MCF 10A (cell line): Measurements from ENCODE around the gene PDRG1. TPM values are rescaled to one million over a fixed set of nuclear protein-coding genes. Genes with fewer than 3 reads are reported as not detected.

Experiments used
- BruUV-seq: library from RNA; stranded (reverse); fragments of 400-500 nt; replicated peaks from 2 replicates; lab custom pipeline; 2021; lab: Mats Ljungman, UMichigan
- CTCF ChIA-PET: fragments of 300-600 bp; sonication (Branson Sonifier 250); formaldehyde crosslinking; extraction: SDS; loops from one replicate; lab custom pipeline; 2021; ENCODE audit warnings: antibody characterized with exemption, inconsistent platforms; lab: Yijun Ruan, JAX
- POLR2A ChIA-PET: fragments of 300-600, 350-650 bp; sonication (Branson Sonifier 250); formaldehyde crosslinking; extraction: SDS; loops from one replicate; lab custom pipeline; 2020; ENCODE audit warnings: antibody characterized with exemption, inconsistent platforms; lab: Yijun Ruan, JAX
- DNase-seq: peaks from one replicate; pipeline ENCODE4 v3.0.0-alpha.2; 2018; ENCODE audit not compliant: unreplicated experiment
- H3K27ac Mint-ChIP-seq: one replicate; pipeline ENCODE4 v1.8.0; 2022; ENCODE audit warnings: mild to moderate bottlenecking, low read depth, mixed read lengths; ENCODE audit not compliant: unreplicated experiment
- H3K27me3 Mint-ChIP-seq: one replicate; pipeline ENCODE4 v1.8.0; 2022; ENCODE audit warnings: mixed read lengths; ENCODE audit not compliant: insufficient read depth, unreplicated experiment
- H3K36me3 Mint-ChIP-seq: one replicate; pipeline ENCODE4 v1.8.0; 2022; ENCODE audit warnings: mild to moderate bottlenecking, moderate library complexity, mixed read lengths; ENCODE audit not compliant: insufficient read depth, unreplicated experiment
- H3K4me1 Mint-ChIP-seq: one replicate; pipeline ENCODE4 v1.8.0; 2022; ENCODE audit warnings: mixed read lengths; ENCODE audit not compliant: insufficient read depth, unreplicated experiment
- H3K4me3 Mint-ChIP-seq: one replicate; pipeline ENCODE4 v1.8.0; 2022; ENCODE audit warnings: mild to moderate bottlenecking, moderate library complexity, mixed read lengths; ENCODE audit not compliant: unreplicated experiment
- H3K9me3 Mint-ChIP-seq: one replicate; pipeline ENCODE4 v1.8.0; 2022; ENCODE audit warnings: mixed read lengths; ENCODE audit not compliant: unreplicated experiment
- intact Hi-C: fragments of 100-400 bp; cut with micrococcal nuclease; formaldehyde crosslinking; loops from 2 replicates; pipeline ENCODE4 v1.14.1; 2022
- total RNA-seq: library from RNA; stranded (reverse); gene quantifications from 2 replicates; pipeline ENCODE4 v1.2.3, GENCODE V29; 2022
- TF ChIP-seq, protein P1 (sequence below): fragments of 200-600 bp; IDR thresholded peaks from one replicate; pipeline ENCODE4 v1.8.0; 2022; ENCODE audit warnings: antibody characterized with exemption, mild to moderate bottlenecking; ENCODE audit not compliant: unreplicated experiment

Gene PDRG1
- total RNA-seq, 1 experiment from 2014 or later: 16.3 TPM

DNA sequence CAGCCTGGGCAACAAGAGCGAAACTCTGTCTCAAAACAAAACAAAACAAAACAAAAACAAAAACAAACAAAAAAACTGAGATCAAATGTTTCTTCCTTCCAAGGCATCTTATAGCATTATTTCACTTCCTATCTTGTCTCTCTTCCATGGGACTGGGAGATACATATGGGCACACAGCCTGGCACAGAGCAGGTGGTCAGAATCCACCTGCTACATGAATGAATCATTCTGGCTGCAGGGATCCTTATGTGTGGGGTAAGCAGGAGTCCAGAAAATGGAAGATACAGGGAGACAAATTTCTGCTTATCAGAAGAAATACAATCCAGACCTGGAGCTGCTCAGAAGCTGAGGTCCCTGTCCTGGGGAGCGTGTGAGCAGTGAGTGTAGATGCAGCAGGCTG is 40.2 kb upstream of the PDRG1 start:
- intact Hi-C loops: no loop called here

DNA sequence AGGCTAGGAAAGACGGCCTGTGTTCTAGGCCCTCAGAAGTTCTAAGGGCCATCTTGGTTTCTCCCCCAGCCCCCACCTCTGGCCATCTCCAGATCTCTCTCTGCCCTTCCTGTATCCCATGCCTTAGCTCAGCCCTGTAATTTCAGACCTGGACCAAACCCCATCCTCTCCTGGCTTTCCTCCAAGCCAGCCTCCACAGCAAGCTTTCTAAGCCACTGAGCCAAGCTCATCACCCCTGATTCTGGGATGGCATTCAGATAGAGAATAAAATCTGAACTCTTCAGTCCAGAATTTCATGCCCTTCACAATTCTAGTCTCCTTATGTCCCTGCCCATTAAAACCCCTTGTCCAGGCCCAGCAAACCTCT is 39.5 kb upstream of the PDRG1 start:
- H3K4me1 Mint-ChIP-seq: no peaks in the 10 kb centered on the region
- H3K27ac Mint-ChIP-seq: no peak overlapping the region
- H3K27me3 Mint-ChIP-seq: peaks cover 42% of the 10 kb centered on the region
- intact Hi-C loops: no loop called here
- BruUV-seq: no TSS peak
- H3K9me3 Mint-ChIP-seq: no peaks in the 10 kb centered on the region
- TF ChIP-seq, protein P1, sequence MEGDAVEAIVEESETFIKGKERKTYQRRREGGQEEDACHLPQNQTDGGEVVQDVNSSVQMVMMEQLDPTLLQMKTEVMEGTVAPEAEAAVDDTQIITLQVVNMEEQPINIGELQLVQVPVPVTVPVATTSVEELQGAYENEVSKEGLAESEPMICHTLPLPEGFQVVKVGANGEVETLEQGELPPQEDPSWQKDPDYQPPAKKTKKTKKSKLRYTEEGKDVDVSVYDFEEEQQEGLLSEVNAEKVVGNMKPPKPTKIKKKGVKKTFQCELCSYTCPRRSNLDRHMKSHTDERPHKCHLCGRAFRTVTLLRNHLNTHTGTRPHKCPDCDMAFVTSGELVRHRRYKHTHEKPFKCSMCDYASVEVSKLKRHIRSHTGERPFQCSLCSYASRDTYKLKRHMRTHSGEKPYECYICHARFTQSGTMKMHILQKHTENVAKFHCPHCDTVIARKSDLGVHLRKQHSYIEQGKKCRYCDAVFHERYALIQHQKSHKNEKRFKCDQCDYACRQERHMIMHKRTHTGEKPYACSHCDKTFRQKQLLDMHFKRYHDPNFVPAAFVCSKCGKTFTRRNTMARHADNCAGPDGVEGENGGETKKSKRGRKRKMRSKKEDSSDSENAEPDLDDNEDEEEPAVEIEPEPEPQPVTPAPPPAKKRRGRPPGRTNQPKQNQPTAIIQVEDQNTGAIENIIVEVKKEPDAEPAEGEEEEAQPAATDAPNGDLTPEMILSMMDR: no peak
- no peak for DNase-seq
- no peak overlapping the region for H3K4me3 Mint-ChIP-seq
- ChIA-PET POLR2A (no interaction called here), CTCF (interaction anchor here (0.7 to 1.7 kb wide), 3 partner anchors 16 to 487 kb away, joined by 5 to 10 read pairs (median 5); no protein-coding TSS in a partner anchor)
- H3K36me3 Mint-ChIP-seq: no peaks in the 10 kb centered on the region

More for the DNA sequence above, 40.2 kb upstream of the PDRG1 start:
- CTCF ChIA-PET: interaction anchor here (0.6 to 1.7 kb wide), 2 partner anchors 40 to 59 kb away, joined by 3 to 10 read pairs; no protein-coding TSS in a partner anchor
- Mint-ChIP-seq H3K4me3 (no peak overlapping the region), H3K27ac (no peak overlapping the region), H3K4me1 (no peaks in the 10 kb centered on the region), H3K9me3 (no peaks in the 10 kb centered on the region), H3K27me3 (peaks cover 49% of the 10 kb centered on the region), H3K36me3 (no peaks in the 10 kb centered on the region)
- POLR2A ChIA-PET: interaction anchor here (1.0 kb wide), 1 partner anchor 10 kb away, joined by 3 read pairs; no protein-coding TSS in a partner anchor
- TF ChIP-seq, protein P1: no peak
- BruUV-seq: no TSS peak
- DNase-seq: no peak

DNA sequence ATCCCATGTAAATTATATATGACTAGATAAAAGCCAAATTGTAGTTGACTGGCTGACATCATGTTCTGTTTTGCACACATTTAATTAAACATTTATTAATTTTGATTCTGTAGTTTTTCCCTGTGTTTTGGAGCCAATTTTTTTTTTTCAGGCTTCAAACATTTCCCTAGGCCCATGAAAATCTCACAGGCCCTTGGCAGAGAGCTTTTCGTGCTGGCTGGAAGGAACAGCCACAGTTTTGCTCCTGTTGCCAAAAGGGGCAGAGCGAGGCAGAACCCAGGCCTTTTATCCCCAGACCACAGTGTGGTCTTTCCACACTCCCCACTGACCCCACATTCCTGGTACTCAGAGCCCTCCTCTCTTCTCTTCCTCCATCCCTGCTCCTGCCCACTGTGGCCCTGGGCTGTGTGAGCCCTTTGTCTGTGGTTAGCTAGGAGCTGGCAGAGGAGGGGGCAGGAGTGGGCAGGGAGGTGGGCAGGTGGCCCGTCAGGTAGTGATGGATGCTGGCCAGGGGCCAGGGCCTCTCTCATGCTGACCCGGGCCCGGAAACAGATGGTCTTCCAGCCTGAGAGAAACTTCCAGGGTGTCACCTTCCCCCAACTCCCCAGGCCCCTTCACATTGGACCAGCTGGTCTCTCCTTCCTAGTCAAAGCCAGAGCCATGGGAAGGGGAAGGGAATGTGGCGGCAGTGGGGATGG is 38.9 kb upstream of the PDRG1 start:
- Mint-ChIP-seq H3K27ac (no peak overlapping the region), H3K27me3 (peaks cover 36% of the 10 kb centered on the region), H3K36me3 (no peaks in the 10 kb centered on the region), H3K4me1 (no peaks in the 10 kb centered on the region), H3K4me3 (no peak overlapping the region), H3K9me3 (no peaks in the 10 kb centered on the region)
- POLR2A ChIA-PET: no interaction called here
- TF ChIP-seq, protein P1: no peak
- CTCF ChIA-PET: interaction anchor here (0.6 to 1.7 kb wide), 6 partner anchors 16 to 487 kb away, joined by 3 to 10 read pairs (median 4); partner anchors contain the start of gene CCM2L
- intact Hi-C loops: no loop called here
- BruUV-seq: no TSS peak
- DNase-seq: no peak

DNA sequence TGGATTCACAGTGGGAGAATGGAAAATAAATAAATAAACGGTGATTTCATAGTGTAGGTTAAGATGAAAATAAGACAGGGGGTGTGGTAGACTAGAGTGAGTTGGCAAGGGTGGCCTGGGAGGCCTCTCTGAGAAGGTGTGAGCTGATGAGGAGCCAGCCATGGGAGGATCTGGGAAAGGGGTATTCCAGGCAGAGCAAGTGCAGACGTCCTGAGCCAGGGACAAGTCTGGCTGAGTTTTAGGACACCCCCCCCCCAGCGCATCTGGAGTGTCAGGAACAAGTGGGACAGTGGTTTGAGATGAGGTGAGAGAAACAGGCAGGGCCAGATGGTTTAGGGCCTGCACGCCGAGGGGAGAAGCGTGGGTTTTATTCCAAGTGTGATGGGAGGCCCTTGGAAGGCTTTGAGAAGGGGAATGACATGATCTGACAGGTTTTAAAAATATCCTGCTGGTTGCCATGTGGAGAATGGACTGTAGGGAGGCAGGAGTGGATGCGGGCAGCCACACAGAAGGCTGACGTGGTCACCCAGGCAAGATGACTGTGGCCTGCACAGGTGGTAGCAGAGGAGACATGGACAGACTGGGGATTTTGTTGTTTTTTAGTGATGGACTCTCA is 37.3 kb upstream of the PDRG1 start:
- peaks cover 26% of the 10 kb centered on the region for H3K27me3 Mint-ChIP-seq
- TF ChIP-seq, protein P1: no peak
- no TSS peak for BruUV-seq
- H3K36me3 Mint-ChIP-seq: no peaks in the 10 kb centered on the region
- no peaks in the 10 kb centered on the region for H3K4me1 Mint-ChIP-seq
- POLR2A ChIA-PET: interaction anchor here (0.6 kb wide), 1 partner anchor 24 kb away, joined by 3 read pairs; no protein-coding TSS in a partner anchor
- DNase-seq: no peak
- H3K4me3 Mint-ChIP-seq: no peak overlapping the region
- CTCF ChIA-PET: interaction anchor here (1.9 kb wide), 1 partner anchor 38 kb away, joined by 6 read pairs; no protein-coding TSS in a partner anchor
- intact Hi-C loops: no loop called here
- H3K27ac Mint-ChIP-seq: no peak overlapping the region
- no peaks in the 10 kb centered on the region for H3K9me3 Mint-ChIP-seq
